Activated CD4-positive, alpha-beta T cell treated with anti-CD3 and anti-CD28 coated beads for 4 hours (primary cell): ENCODE data around the gene RARS1.
"Not testable (repeated sequence)": the region's sequence is repeated elsewhere in the genome, so short reads cannot be mapped to it uniquely, and the experiment has no call there.

ENCODE experiments used
- DNase-seq, 2 donors: peaks; one replicate each; pipeline ENCODE4 v3.0.0-alpha.2; 2020

RARS1 gene

DNA sequence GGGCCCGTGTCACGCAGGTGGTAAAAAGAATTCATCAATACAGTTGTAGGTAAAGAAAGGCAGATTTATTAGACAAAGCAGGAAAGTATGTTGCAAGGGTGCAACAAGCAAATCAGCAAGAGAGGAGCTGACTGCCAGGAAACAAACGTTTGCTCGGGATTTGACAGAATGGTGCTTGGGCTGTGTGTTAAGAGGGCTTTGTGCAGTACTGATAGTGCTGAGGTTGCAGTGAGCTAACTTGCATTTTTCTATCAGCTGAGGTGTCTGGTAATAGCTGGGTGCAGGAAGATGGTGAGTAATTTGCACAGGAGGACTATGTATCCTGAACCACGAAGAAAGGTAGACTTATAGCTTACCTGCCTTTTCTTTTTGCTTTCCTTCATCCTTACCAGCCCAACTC lies 3.9 kb upstream of the RARS1 start:
- no peak for DNase-seq

DNA sequence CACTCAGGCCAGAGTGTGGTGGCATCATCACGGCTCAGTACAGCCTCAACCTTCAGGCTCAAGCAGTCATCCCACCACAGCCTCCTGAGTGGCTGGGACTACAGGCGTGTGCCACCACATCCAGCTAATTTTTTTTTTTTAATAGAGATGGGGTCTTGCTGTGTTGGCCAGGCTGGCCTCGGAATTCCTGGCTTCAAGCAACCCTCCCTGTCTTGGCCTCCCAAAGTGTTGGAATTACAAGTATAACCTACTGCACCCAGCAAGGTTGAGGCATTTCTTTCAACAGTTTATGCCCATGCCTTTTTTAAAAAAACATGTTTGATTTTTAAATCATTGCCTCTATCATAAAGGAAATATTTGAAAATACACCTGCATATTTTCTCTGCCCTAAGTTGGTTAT lies 2.8 kb downstream of the RARS1 start:
- no peak for DNase-seq

DNA sequence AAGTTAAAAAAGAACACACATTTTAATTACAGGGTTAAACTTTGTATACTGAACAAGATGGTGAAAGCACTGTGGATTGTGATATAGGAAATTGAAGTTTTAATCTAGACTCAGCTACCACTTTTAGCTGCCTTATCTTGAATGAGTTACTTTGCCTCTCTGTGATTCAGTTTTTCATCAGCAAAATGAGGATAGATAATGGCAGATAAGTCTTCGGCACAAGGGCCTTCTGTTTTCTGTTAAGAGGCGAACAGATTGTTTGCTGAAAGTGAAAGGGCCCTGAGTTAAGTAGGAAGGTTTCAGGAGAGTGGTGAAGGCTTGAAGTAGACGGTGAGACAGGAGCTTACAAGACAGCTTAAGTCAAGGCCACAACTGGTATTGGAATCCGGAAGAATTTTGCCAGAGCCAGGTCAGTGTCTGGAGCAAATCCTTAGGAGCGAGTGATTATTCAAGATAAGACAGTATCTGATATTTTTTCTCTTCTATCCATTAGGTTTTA lies 7.8 kb downstream of the RARS1 start:
- no peak for DNase-seq

DNA sequence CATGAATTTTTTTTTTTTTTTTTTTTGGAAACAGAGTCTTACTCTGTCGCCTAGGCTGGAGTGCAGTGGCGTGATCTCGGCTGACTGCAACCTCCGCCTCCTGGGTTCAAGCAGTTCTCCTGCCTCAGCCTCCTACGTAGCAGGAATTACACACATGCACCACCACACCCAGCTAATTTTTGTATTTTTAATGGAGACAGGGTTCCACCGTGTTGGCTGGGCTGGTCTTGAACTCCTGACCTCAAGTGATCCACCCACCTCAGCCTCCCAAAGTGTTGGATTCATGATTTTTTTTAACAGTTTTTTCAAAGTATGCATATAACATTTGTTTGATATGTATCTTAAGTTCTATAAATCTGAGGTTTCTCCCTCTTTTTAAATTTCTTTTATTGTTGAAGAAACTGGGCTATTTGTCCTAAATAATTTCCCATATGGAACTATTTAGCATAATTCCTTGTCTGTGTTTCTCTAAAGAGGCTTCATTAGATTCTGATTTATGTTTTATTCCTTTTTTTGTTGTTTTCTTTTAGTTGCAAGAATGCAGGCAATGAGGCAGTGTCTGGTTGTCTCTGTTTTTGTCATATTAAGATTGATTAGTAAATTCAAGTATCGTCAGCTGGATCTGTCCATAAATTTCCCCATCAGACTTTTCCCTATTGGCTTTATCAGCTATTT lies 16.4 kb downstream of the RARS1 start:
- DNase-seq: no peak

DNA sequence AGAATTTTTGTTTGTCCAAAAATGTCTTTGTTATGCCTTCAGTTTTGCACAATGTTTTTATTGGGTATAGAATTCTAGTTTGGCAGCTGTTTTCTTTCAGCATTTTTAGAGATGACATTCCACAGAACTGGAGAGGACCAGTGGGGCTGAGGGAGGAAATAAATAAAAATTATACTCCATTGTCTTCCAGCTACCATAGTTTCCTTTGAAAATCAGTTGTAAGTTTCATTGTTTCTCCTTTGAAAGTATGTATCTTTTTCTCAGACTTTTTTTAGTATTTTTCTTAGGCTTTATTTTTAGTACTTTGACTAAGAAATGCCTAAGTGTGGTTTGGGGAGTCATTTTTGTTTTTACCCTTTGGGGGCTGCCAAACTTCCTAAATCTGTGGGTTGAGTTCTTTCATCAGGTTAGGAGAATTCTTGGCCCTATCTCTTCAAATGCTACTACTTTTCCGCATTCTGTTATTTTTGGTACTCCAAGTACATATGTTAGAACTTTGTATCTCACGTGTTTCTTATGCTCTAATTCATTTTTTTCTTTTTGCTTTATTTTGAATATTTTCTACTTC lies 27.7 kb downstream of the RARS1 start:
- no peak for DNase-seq

DNA sequence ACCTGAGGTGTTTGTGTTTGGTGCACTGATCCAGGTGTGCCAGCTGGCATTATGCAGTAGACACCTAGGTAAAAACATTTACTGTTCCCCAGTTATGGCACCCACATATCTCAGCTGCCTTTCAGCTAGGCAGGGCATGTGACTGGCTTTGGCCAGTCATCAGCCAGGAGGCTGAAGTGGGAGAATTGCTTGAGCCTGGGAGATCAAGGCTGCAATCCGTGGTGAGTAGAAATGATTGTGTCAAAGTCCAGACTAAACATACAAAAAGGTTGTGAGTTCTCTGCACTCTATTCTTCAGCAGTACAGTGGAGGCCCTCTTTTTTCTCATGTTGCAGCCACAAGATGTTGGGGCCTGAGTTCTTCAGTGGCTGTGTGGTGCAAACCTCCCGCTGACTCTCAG lies 39.6 kb downstream of the RARS1 start:
- DNase-seq: no peak

DNA sequence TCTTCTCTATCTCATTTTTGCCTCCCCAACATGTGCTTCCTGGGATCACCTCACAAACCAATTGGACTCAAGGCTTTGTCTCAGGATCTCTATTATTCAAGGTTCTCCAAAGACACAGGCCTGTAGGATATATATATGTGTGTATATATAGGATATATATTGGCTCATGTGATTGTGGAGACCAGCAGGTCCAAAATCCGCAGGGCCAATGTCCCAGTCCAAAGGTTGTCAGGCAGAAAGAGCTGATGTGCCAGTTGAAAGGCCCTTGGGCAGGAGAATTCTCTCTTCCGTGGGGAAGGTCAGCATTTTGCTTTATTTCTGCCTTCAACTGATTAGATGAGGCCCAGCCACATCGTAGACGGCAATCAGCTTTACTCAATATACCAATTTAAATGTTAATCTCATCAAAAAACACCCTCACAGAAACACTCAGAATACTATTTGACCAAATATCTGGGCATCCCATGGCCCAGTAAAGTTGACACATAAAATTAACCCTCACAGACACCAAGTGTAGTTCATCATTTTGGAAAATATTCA lies 41.6 kb downstream of the RARS1 start:
- DNase-seq: no peak

DNA sequence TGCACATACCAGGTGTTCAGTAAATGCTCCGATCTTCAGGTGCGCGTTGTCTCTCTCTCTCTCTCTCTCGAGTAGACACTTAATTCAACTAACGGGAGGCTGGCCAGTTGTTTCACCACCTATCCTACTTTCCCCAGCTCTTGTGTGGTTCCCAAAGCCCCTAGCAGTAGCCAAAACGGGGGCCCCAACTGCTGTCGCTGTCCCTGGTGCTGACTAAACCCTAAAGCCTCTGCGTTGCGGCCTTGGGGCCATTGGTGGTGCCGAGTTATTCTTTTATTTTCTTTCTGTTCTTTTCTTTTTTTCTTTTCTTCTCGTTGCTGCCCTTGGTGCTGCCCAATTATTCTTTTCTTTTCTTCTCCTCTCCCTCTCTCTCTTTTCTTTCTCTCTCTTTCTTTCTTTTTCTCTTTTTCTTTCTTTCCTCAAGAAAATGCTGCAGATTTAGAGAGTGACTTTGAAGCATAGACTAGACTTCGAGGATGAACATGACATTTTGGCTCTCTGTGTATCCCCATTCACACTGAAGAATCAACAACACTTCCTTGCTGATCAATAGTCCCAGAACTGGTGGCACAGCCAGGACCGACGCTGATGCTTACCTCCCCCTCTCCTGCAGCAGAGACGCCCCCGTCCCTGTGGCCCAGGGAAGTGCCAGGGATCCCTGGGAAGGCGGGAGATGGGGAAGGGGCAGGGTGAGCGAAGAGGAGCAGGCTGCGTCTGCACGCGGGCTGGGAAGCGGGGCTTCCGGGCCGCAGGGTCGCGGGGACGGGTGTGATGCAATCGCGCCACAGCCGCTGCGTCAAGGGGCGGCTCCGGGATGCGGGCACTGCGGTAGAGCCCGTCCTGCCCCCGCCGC lies 42.5 kb downstream of the RARS1 start, which contains the start of gene FBLL1:
TSS of gene FBLL1 (plus strand) at position 785 of the 853 bp plus-strand sequence. CDS start 200 bp downstream, outside the sequence.
- peak in 1 of 2 donors; percentile 14 for DNase-seq

DNA sequence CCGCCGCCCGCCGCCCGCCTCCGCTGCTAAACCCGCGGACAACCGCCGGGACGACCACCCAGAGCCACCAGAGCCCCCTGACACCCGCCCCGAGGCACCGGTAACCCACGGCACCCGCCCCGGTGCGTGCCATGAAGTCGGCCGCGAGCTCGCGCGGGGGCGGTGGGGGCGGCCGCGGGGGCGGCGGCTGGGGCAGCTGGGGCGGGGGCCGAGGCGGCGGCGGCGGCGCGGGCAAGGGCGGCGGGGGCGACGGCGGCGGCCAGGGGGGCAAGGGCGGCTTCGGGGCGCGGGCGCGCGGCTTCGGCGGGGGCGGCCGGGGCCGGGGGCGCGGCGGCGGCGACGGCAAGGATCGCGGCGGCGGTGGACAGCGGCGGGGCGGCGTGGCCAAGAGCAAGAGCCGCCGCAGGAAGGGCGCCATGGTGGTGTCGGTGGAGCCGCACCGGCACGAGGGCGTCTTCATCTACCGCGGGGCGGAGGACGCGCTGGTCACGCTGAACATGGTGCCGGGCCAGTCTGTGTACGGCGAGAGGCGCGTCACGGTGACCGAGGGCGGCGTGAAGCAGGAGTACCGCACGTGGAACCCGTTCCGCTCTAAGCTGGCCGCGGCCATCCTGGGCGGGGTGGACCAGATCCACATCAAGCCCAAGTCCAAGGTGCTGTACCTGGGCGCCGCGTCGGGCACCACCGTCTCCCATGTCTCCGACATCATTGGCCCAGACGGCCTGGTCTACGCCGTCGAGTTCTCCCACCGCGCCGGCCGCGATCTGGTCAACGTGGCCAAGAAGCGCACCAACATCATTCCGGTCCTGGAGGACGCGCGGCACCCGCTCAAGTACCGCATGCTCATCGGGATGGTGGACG lies 43.3 kb downstream of the RARS1 start:
- DNase-seq: peak in 1 of 2 donors; percentile 5

DNA sequence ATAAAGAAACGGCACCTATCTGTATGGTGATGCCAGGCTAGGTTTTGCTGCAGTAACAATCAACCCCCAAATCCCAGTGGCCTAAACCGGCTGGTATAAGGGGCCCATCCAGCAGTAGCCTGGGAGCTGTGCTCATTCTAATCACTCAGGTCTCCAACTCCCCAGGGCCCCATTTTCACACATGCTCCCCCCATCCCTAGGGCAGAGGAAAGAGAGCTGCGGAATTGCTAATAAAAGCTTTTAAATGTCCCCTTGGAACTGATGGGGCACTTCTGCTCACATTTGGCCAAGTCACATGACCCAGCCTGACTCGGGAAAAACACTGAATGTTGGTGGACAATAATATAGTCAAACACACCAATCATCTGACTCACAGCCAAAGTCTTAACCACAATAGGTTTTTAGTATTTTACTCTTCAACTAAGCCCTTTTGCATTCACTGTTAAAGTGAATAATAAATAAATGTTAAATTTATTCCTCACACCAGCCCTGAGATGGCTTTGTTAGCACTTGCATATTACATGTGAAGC lies 44.4 kb downstream of the RARS1 start:
- DNase-seq: no peak

DNA sequence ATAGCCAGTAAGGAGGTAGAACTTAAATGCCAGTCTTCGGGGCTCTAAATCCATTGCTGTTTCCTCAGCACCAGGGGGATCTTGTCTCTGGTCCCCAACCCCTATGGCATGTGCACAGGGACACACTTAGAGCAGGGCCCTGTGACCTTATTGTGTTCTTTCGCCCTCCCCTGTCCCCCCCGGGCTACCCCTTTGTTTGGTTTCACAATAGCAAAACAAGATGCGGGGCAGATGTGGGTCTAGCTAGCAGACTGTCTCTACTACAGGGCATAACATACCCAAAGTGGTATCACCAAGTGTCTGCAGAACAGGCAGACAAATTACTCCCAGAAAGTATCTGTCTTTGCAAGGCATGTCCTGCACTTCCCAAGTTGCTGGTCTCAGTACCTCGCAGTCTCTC lies 44.9 kb downstream of the RARS1 start:
- DNase-seq: no peak

DNA sequence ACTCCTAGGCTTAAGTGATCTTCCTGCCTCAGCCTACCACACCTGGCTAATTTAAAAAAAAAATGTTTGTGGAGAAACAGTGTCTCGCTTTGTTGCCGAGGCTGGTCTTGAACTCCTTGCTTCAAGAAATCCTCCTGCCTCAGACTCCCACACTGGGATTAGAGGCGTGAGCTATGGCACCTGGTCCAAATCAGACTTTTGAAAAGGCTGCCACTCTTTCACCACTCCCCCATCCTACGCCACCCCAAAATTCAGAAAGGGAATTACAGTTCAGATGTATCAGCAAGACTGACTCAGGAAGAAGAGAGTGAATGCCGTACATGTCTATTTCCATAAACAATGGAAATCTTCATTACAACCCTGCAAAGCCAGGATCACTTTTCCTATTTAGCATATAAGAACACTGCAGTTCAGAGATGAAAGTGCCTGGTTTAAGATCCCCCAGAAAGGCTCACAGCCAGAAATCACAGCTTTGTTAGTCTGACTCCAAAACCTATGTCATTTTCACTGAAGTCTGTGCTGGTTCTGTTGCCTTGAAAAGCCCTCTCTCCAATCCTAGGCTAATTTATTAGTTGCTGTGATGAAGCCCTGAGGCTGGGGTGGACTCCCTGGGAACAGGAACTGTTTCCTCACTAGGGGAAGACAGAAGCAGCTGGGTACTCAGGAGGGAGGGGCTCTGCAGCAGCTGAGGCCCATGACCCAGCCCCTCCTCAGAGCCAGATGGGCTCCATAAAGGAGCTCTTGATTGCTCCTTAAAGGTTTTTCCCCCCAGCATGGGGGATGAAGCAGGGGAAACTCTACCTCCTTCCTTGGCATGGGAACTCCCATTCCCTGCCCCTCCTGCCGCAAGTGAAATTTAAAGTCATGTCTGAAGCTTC lies 46.0 kb downstream of the RARS1 start:
- DNase-seq: no peak

DNA sequence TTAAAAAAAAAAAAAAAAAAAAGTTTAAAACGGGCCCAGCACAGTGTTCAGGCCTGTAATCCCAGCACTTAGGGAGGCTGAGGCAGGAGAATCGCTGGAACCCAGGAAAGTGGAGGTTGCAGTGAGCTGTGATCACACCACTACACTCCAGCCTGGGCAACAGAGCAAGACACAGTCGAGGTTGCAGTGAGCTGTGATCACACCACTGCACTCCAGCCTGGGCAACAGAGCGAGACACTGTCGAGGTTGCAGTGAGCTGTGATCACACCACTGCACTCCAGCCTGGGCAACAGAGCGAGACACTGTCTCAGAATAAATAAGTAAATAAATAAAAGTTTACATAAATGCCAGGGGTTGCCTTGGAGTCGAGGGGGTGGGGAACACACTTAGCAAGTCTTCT lies 48.1 kb downstream of the RARS1 start:
- not testable (repeated sequence) for DNase-seq

DNA sequence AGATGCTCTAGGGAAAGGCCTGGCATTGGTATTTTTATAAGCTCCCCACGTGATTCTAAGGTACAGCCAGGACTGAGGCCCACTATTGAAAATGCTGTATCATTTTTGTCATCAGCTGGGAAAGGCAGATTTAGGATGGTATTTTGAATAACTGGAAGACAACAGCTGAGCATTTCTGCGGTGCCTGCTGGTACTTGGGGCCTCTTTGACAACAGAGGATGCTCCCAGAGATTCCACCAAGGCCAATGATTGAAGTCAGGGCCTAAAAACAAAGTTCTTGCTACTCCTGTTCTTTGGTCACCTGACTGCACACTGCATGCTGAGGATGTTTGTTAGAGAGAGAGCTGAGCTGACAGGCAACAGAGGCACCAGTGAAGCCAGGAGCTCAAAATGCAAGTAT lies 50.9 kb downstream of the RARS1 start:
- DNase-seq: no peak

DNA sequence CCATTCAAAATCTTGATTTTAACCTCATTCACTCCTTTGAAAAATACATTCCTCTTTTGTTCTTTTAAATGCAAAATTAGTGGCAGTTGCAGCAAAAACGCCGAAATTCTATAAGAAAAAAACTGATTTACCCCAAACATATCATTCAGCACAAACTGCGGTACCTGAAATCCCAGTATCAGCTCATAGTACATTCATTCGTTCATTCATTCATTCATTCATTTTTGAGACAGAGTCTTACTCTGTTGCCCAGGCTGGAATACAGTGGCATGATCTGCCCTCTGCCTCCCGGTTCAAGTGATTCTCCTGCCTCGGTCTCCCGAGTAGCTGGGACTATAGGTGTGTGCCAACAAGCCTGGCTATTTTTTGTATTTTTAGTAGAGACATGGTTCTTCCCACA lies 63.3 kb downstream of the RARS1 start:
- no peak for DNase-seq

DNA sequence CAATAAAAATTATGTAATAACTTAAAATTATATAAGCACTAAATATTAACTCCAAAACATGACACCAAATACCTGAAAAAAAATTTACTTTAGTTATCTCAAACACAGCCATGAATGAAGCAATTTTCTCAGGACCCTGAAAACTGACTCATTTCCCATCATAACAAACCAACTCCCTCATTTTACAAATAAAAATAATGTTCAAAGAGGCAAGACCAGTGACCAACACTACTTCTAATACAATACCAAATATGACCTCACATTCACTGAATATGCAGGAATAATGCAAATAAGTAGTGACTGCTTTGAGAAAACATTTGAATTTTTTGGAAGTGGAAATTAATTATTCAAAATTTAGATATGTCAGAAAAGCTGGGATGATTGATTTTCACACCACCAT lies 64.4 kb downstream of the RARS1 start:
- no peak for DNase-seq

DNA sequence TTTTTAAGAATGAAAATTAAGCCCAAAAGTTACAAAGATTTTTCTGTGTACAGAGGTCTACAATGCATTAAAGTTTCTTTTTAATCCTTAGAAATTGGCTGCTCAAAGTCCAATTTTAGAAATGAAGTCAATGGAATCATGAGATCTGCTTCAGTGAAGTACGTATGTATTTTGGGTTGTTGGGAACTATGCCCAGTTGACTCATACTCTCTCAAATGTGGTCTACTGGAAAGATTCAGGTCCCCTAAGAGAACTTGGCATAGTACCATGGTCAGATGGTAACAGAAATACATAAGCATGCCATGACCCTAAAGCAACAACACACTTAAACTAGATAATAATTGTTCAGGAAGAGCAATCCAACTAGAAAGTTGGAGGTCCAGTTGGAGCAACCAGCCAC lies 65.9 kb downstream of the RARS1 start:
- no peak for DNase-seq

DNA sequence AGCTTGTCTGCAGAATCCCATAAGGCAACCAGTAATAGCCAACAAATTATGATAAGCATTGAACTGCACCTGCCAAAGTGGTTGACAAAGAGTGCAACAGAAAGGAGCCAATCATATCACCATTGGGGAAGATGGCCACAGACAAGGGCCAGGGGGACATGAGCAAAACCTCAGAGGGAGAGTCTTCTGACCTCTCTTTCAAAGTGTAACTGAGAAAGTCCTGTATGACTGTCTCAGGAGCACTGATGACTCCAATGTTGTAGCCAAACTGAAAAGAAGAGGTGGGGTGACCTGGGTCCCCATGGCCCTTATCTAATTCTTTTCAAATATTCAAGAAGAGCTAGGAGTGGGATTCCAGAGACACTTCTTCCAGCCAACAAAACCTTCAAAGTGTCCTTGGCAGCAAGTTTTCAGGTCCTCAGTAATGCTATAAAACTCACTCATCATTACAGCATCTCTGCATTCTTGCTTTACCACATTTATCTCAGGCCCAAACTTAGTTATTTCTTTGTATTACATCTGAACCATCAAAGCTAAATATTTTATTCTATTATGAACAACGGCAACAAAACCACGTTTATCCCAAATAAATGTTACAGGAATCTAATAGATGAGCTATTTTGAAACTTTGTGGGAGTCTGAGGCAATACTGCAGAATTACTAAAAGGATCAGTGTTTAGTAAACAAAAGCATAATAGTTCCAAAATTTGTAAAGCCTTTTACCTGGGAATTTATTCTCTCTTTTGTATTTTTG lies 67.3 kb downstream of the RARS1 start:
- DNase-seq: no peak

DNA sequence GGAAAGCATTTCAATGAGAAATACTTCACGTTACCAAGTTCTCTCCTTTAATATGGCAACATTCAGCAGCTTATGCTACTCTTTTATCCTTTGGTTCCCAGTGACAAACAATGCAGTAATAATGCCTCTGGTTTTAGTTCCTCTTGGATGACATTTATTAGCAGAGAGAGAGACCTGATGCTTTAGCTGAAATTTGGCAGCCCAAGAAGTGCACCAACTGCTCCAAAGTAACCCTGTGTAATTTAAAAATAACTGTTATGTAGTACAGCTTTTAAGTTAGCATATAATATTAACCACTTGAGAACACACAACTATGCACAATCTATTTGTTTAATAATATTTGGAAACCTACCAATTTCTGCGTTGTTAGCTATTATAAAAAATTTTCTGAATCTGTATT lies 71.1 kb downstream of the RARS1 start:
- DNase-seq: no peak

DNA sequence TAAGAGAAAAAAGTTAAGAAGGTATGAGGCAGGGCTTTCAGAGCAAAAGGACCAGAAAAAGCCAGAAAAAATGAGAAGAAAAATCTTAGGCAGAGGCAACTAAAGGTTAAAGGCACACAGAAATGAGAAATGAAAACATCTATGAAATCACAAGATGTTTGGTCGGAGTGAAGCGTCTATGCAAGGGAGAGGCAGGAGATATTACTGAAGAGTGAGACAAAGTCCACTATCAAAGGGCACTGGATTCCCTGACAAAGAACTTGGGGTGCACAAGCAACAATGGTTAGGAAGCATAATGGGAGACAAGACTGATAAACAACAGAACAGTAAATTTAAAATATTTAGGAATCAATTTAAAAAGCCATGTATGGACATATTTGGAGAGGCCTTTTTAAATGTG lies 76.0 kb downstream of the RARS1 start:
- DNase-seq: no peak
